ENCODE data around the gene CTSE.
"Not testable (repeated sequence)": the region's sequence is repeated elsewhere in the genome, so short reads cannot be mapped to it uniquely, and the experiment has no call there.

CTSE gene

DNA sequence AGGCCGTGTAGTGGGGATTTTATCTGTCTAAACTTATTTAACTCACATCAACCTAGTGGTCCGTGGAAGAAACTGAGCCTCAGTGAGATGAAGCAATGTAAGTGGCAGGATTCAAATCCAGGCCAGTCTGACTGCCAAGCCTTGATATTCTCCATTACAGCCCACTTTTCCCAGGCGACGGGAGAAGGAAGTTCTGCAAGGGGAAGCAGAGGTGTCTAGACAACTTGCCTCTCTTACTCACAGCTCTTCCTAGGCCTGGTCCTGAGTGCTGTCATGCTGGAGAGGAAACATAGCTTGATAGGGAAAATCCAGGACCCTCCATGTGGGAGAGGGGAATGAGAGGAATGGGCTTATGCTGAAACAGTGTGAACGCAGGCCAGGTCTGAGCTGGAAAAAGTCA is 9.1 kb downstream of the CTSE start:
- no peak for DNase-seq (ENCODE audit: low read depth in 2 of 2)

GRCh38 chr1:206013026-206013795 is 10.5 kb downstream of the CTSE start:
- no peak for DNase-seq (ENCODE audit: low read depth in 2 of 2)

GRCh38 chr1:206012086-206012859 is 11.4 kb downstream of the CTSE start:
- no peak for DNase-seq (ENCODE audit: low read depth in 2 of 2)

DNA sequence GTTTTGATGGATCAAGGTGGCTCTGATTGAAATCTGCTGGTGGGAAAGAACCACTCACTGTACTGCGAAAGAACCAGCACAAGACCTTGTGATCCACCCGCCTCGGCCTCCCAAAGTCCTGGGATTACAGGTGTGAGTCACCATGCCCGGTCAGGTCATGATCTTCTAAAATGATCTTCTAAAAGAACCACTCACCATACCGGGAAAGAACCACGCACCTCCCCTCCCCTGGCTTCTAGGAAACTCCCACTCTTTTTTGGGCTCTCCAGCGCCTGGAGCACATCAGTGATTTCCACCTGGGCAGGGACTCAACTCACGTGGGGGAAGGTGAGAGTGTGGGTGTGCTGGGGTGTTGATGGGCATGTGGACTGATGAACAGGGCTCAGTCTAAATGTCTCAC is 12.6 kb downstream of the CTSE start:
- DNase-seq (ENCODE audit: low read depth in 2 of 2), result no peak

GRCh38 chr1:206010060-206010459 is 13.6 kb downstream of the CTSE start:
- DNase-seq (ENCODE audit: low read depth in 2 of 2), result no peak

DNA sequence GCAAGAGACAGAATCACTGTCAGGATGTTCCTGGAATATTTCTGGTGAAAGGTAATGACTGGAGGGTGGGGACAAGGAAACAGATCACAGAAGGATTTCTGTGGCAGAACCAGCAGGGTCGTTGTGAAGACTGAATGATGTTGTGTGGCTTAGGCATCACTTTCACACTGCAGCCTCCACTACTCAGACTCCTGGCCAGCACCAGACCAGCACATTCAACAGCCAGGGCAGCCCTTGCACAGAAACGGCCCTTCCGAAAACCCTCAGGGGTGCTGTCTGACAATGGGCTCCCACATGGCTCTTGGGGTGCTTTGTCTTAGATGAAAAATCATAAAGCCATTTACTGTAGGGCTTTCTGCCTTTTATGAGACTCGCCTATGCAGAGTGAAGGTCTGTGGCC is 16.7 kb downstream of the CTSE start:
- DNase-seq (ENCODE audit: low read depth in 2 of 2), result no peak

- DNase-seq (ENCODE audit: low read depth in 2 of 2), result no peak
Measured at GRCh38 chr1:206005778-206006180, 17.9 kb downstream of the CTSE start.

GRCh38 chr1:206005234-206005633 is 18.5 kb downstream of the CTSE start:
- DNase-seq (ENCODE audit: low read depth in 2 of 2), result no peak

DNA sequence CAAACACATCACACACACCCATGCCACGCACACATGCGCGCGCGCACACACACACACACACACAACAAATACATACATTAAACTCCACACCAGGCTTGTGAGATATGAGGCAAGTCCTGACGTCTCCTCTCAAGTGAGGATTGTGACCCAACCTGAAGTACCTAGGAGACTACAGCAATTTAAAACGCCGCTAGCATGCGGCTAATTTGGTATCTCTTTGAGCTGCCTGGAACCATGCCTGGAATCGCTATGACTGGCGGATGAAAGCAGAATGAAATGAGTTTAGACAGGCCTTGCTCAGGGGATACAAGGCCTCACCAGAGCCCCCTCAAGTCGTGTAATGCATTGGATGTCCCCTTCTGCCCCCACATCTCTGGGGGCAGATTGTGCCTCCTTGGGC is 18.9 kb downstream of the CTSE start:
- peak in 1 of 2 experiments; percentile 2 for DNase-seq (ENCODE audit: low read depth in 2 of 2)

GRCh38 chr1:206003854-206004800 is 19.6 kb downstream of the CTSE start:
- no peak for DNase-seq (ENCODE audit: low read depth in 2 of 2)

- DNase-seq (ENCODE audit: low read depth in 2 of 2), result peak; percentile 34 to 47
Measured at GRCh38 chr1:206002871-206003801, 20.6 kb downstream of the CTSE start, which contains the start of gene RAB7B. TSS of gene RAB7B (minus strand) at chr1:206003395. CDS start at chr1:205994135, 9,260 bp downstream.

DNA sequence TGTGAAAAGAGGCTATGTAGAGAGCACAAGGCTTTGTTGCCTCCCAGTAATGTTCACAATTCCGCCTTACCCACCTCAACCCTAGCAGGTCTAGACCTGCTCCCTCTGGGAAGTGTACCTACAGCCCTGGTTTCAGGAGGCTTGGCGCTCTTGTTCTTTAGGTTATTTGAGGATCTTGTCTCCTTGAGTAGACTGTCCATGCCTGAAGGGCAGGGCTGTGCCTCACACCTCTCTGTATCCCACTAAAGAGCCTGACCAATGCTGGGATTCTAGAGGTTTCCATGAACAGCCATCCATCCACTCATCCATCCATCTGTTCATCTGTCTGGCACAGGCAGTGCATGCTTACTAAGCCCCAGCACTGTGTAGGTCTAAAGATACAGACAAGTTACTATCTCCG is 21.5 kb downstream of the CTSE start:
- no peak for DNase-seq (ENCODE audit: low read depth in 2 of 2)

DNA sequence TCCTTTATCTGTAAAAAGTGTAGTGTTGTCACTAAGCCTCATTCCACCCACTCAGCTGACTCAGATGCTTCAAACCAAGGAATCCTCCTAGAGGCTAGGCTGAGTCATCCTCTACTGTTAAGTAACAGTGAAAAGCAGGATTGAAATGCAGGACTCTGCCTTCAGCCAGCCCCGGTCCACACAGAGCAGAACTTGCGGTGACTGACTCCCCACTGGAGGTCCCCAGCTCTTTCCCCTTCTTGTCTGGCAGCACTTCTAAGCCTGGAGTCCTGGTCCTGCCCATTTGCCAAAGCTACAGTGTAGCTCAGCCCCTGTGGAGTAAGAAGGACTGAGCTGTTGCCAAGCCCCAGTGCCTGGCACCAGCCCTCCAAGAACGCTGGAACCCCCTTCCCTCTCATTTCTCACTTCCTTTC is 22.2 kb downstream of the CTSE start:
- peak; percentile 79 to 80 for DNase-seq (ENCODE audit: low read depth in 2 of 2)

GRCh38 chr1:206000641-206001339 is 22.9 kb downstream of the CTSE start:
- DNase-seq (ENCODE audit: low read depth in 2 of 2), result no peak

DNA sequence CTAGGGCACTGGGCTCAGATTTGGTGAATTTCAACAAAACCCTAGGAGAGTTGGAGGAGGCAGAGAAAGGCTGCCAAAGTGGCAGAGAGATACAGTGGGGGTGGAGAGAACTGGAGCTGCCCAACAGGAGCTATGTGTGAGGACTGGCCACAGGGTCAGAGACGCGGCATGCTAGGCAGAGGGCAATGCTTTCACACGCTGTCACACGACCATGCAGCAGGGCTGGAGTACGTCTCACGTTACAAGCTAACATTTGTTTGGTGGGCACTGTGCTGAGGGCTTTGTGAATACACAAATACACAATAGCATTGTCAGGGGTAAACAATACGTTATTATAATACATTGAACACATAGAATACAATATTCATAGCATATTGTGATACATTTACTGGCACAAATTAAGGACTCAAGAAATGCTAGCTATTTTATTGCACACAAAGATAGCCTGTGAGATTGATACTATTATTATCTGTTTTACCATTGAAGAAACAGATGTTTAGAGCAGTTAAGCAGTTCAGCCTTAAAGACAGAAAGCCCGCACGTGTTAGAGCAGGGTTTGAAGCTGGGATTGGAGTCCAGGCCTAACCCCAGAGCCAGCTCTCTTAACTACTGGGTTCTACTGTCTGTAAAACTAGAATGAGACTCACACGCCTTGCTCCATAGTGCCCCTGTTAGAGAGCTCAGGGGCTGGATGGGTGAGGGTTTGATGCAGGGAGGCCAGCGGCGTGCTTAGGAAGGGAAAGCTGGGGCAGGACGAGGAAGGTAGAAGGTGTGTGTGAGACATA is 25.0 kb downstream of the CTSE start:
- DNase-seq (ENCODE audit: low read depth in 2 of 2), result no peak

DNA sequence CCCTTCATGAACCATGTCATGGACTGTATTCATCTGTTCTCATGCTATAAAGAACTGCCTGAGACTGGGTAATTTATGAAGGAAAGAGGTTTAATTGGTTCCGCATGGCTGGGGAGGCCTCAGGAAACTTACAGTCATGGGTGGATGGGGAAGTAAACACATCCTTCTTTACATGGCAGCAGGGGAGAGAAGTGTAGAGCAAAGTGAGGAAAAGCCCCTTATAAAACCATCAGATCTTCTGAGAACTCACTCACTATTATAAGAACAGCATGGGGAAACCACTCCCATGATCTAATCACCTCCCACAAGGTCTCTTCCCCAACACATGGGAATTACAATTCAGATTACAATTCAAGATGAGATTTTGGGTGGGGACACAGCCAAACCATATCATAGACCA is 27.1 kb downstream of the CTSE start:
- not testable (repeated sequence) for DNase-seq (ENCODE audit: low read depth in 2 of 2)

DNA sequence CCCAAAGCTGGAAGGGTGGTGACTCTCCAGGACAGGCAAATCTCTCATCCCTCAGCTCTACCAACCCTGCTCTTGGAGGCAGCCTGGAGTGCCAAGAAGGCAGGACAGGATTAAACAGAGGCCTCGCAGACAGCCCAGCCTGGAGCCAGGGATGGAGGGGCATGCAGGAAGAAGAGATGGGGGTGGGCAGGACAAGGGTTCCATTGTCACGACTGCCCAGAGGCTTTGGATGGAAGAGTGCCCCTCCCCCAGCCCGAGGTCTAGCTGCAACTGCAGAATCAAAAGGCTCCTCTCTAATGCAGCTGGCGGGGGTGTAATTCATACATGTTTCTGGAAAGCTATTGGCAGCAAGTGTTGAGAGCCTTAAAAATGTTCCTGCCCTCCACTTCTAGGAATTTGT is 29.3 kb downstream of the CTSE start:
- DNase-seq (ENCODE audit: low read depth in 2 of 2), result no peak

DNA sequence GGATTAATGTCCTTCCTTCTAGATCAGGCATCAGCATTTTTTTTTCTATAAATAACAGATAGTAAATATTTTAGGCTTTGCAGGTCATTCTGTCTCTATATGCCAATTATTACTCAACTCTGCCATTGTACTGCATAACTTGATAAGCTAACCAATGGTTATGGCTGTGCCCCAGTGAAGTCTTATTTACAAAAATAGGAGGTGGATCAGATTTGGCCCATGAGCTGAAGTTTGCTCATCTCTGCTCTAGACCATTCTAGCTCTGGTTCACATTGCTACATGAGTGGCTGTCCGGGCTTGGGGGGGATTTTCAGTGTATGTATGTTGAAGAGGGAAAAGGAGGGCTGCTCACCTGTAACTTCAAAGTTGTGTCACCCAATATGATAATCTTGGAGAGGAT is 30.6 kb downstream of the CTSE start:
- DNase-seq (ENCODE audit: low read depth in 2 of 2), result no peak

GRCh38 chr1:205992218-205992882 is 31.3 kb downstream of the CTSE start:
- DNase-seq (ENCODE audit: low read depth in 2 of 2), result no peak
